Neuronal stem cell (in vitro differentiated cells): ENCODE data around the gene LPA.
A peak's percentile ranks its signal among the peaks of the same experiment; 100 is the strongest.

Experiments used
- DNase-seq: peaks from one replicate; pipeline ENCODE4 v3.0.0-alpha.2; 2013; ENCODE audit warnings: low spot score
- H2AFZ ChIP-seq: one replicate; pipeline ENCODE4 v1.6.1; 2013; ENCODE audit warnings: mild to moderate bottlenecking, low read length, inconsistent platforms
- H2AK5ac ChIP-seq: 2 replicates; pipeline ENCODE4 v1.6.1; 2013; ENCODE audit warnings: low read depth, mild to moderate bottlenecking, inconsistent platforms, low read length, moderate library complexity, mixed read lengths
- H2BK120ac ChIP-seq: 2 replicates; pipeline ENCODE4 v1.6.1; 2013; ENCODE audit warnings: low read depth, mild to moderate bottlenecking, inconsistent platforms, low read length, moderate library complexity, mixed read lengths
- H2BK12ac ChIP-seq: one replicate; pipeline ENCODE4 v1.6.1; 2013; ENCODE audit warnings: low read length, inconsistent platforms
- H2BK15ac ChIP-seq: 2 replicates; pipeline ENCODE4 v1.6.1; 2013; ENCODE audit warnings: mild to moderate bottlenecking, low read length, inconsistent platforms, mixed read lengths
- H2BK5ac ChIP-seq: one replicate; pipeline ENCODE4 v1.6.1; 2013; ENCODE audit warnings: inconsistent platforms, mild to moderate bottlenecking, low read length, moderate library complexity
- H3K14ac ChIP-seq: one replicate; pipeline ENCODE4 v1.6.1; 2013; ENCODE audit warnings: low read length, inconsistent platforms
- H3K18ac ChIP-seq: 2 replicates; pipeline ENCODE4 v1.6.1; 2013; ENCODE audit warnings: low read length, inconsistent platforms
- H3K23ac ChIP-seq: 2 replicates; pipeline ENCODE4 v1.6.1; 2013; ENCODE audit warnings: low read depth, mild to moderate bottlenecking, mixed read lengths, low read length, inconsistent platforms; ENCODE audit not compliant: poor library complexity
- H3K27ac ChIP-seq: replicated peaks from 3 replicates; pipeline ENCODE4 v1.5.1; 2013; ENCODE audit warnings: low read length, inconsistent platforms
- H3K27me3 ChIP-seq, 3 experiments: 2 replicates each; pipeline ENCODE4 v1.6.1; 2013; ENCODE audit warnings: low read length in 3 of 3, mild to moderate bottlenecking in 2 of 3, inconsistent platforms in 1 of 3, low read depth in 1 of 3, mixed read lengths in 1 of 3, moderate library complexity in 1 of 3; ENCODE audit not compliant: control insufficient read depth in 3 of 3, insufficient read depth in 3 of 3
- H3K36me3 ChIP-seq, 2 donors: replicated peaks in 1 of 2; 2 replicates each; pipeline ENCODE4 v1.6.1; 2013; ENCODE audit warnings: low read length in 2 of 2; ENCODE audit not compliant: control insufficient read depth in 2 of 2, insufficient read depth in 2 of 2
- H3K4ac ChIP-seq: 2 replicates; pipeline ENCODE4 v1.6.1; 2013; ENCODE audit warnings: inconsistent platforms, mild to moderate bottlenecking, low read length, moderate library complexity
- H3K4me1 ChIP-seq, 2 donors: 1 replicate in 1 of 2; 2 replicates in 1 of 2; pipeline ENCODE4 v1.6.1; 2013; ENCODE audit warnings: low read length in 2 of 2, low read depth in 1 of 2; ENCODE audit not compliant: control insufficient read depth in 2 of 2, insufficient read depth in 1 of 2
- H3K4me2 ChIP-seq: one replicate; pipeline ENCODE4 v1.6.1; 2013; ENCODE audit warnings: mild to moderate bottlenecking, low read length, inconsistent platforms; ENCODE audit not compliant: insufficient read depth, poor library complexity, severe bottlenecking
- H3K4me3 ChIP-seq, 2 donors: 2 replicates each; pipeline ENCODE4 v1.5.1; 2013; ENCODE audit warnings: low read length in 2 of 2, mild to moderate bottlenecking in 2 of 2, inconsistent platforms in 1 of 2, moderate library complexity in 1 of 2
- H3K79me1 ChIP-seq: one replicate; pipeline ENCODE4 v1.6.1; 2013; ENCODE audit warnings: low read depth, mild to moderate bottlenecking, inconsistent platforms, low read length, moderate library complexity
- H3K9ac ChIP-seq: one replicate; pipeline ENCODE4 v1.6.1; 2013; ENCODE audit warnings: mild to moderate bottlenecking, low read depth, low read length, inconsistent platforms; ENCODE audit not compliant: poor library complexity
- H3K9me3 ChIP-seq, 2 donors: replicated peaks in 1 of 2; 2 replicates each; pipeline versions ENCODE3 to v1.6.1; 2013; ENCODE audit warnings: low read length in 2 of 2, mild to moderate bottlenecking in 2 of 2, inconsistent platforms in 1 of 2, low read depth in 1 of 2, mixed read lengths in 1 of 2, moderate library complexity in 1 of 2; ENCODE audit not compliant: control insufficient read depth in 2 of 2, insufficient read depth in 1 of 2
- H4K8ac ChIP-seq: one replicate; pipeline ENCODE4 v1.6.1; 2013; ENCODE audit warnings: low read depth, mild to moderate bottlenecking, inconsistent platforms, low read length, moderate library complexity
- H4K91ac ChIP-seq: one replicate; pipeline ENCODE4 v1.6.1; 2013; ENCODE audit warnings: low read length, low read depth, mild to moderate bottlenecking, inconsistent platforms; ENCODE audit not compliant: poor library complexity
- WGBS, 2 donors: extraction: QIAGEN DNeasy Blood & Tissue Kit; methylation state at CpG; one replicate each; pipeline ENCODE4 v1.1.7; 2013; ENCODE audit warnings: missing lambda C conversion rate in 2 of 2, mixed read lengths in 1 of 2; ENCODE audit not compliant: insufficient read length in 2 of 2, insufficient replicate concordance in 1 of 2; ENCODE audit errors: extremely low coverage in 2 of 2; 5-methylcytosine and 5-hydroxymethylcytosine counted together

Gene LPA

GRCh38 chr6:160519603-160520042 lies 144.5 kb downstream of the LPA start:
- peak overlapping the region; percentile 94 for H2AFZ ChIP-seq

GRCh38 chr6:160519133-160519532 lies 144.9 kb downstream of the LPA start:
- peaks cover 0 to 3% (median 0%) of the 10 kb centered on the region in 3 experiments for H3K27me3 ChIP-seq
- H3K4ac ChIP-seq, result no peak overlapping the region
- DNase-seq, result no peak
- H3K4me3 ChIP-seq, result no peak overlapping the region
- no peak overlapping the region for H4K8ac ChIP-seq
- H2BK5ac ChIP-seq, result no peak overlapping the region
- no peaks in the 10 kb centered on the region for H3K36me3 ChIP-seq
- H3K27ac ChIP-seq, result no peak overlapping the region
- H2BK12ac ChIP-seq, result no peak overlapping the region
- H3K4me1 ChIP-seq, result no peaks in the 10 kb centered on the region
- H3K9me3 ChIP-seq, result no peaks in the 10 kb centered on the region
- no CpG with 5 or more reads among the region's 4 CpGs for WGBS, 2 donors
- H2BK15ac ChIP-seq, result no peak overlapping the region
- no peak overlapping the region for H4K91ac ChIP-seq
- no peak overlapping the region for H3K14ac ChIP-seq
- H3K4me2 ChIP-seq, result no peak overlapping the region
- no peak overlapping the region for H2BK120ac ChIP-seq
- H3K9ac ChIP-seq, result no peak overlapping the region
- H2AFZ ChIP-seq, result peak overlapping the region; percentile 94
- no peak overlapping the region for H2AK5ac ChIP-seq
- H3K79me1 ChIP-seq, result no peaks in the 10 kb centered on the region
- H3K23ac ChIP-seq, result no peak overlapping the region
- H3K18ac ChIP-seq, result no peak overlapping the region

More at GRCh38 chr6:160519603-160520042, 144.5 kb downstream of the LPA start:
- Histone ChIP-seq H2BK120ac (no peak overlapping the region), H3K9me3 (no peaks in the 10 kb centered on the region), H2BK15ac (no peak overlapping the region), H3K23ac (no peak overlapping the region), H3K79me1 (no peaks in the 10 kb centered on the region), H3K9ac (no peak overlapping the region), H3K27ac (no peak overlapping the region), H3K14ac (no peak overlapping the region), H3K18ac (no peak overlapping the region), H3K4ac (no peak overlapping the region), H2BK12ac (no peak overlapping the region), H3K4me3 (peak overlapping the region; percentile 61 to 80), H2AK5ac (no peak overlapping the region), H4K91ac (no peak overlapping the region), H3K27me3 (peaks cover 0 to 3% (median 0%) of the 10 kb centered on the region in 3 experiments), H2BK5ac (no peak overlapping the region), H3K4me1 (no peaks in the 10 kb centered on the region), H3K36me3 (no peaks in the 10 kb centered on the region), H4K8ac (no peak overlapping the region), H3K4me2 (peak overlapping the region; percentile 54)
- WGBS, 2 donors, result no CpG with 5 or more reads among the region's 8 CpGs
- no peak for DNase-seq

GRCh38 chr6:160513836-160514235 lies 150.2 kb downstream of the LPA start:
- Histone ChIP-seq H3K18ac (no peak overlapping the region), H3K9me3 (no peaks in the 10 kb centered on the region), H3K36me3 (no peaks in the 10 kb centered on the region), H2BK120ac (no peak overlapping the region), H3K4me1 (no peaks in the 10 kb centered on the region), H3K4me3 (no peak overlapping the region), H2AFZ (no peak overlapping the region), H3K4me2 (no peak overlapping the region), H3K4ac (no peak overlapping the region), H2BK5ac (no peak overlapping the region), H2AK5ac (no peak overlapping the region), H3K79me1 (no peaks in the 10 kb centered on the region), H2BK12ac (no peak overlapping the region), H3K27ac (no peak overlapping the region), H4K8ac (no peak overlapping the region), H3K23ac (no peak overlapping the region), H3K27me3 (no peaks in the 10 kb centered on the region), H3K9ac (no peak overlapping the region), H2BK15ac (no peak overlapping the region), H3K14ac (no peak overlapping the region), H4K91ac (no peak overlapping the region)
- DNase-seq, result no peak
- no CpG with 5 or more reads among the region's 3 CpGs for WGBS, 2 donors

GRCh38 chr6:160510976-160511617 lies 153.0 kb downstream of the LPA start:
- H4K8ac ChIP-seq, result no peak overlapping the region
- H3K27ac ChIP-seq, result no peak overlapping the region
- no peak overlapping the region for H2BK120ac ChIP-seq
- no peaks in the 10 kb centered on the region for H3K79me1 ChIP-seq
- DNase-seq, result no peak
- no peak overlapping the region for H3K14ac ChIP-seq
- WGBS, 2 donors, result no CpG with 5 or more reads among the region's 4 CpGs
- H2AFZ ChIP-seq, result no peak overlapping the region
- H2BK15ac ChIP-seq, result no peak overlapping the region
- no peak overlapping the region for H3K4ac ChIP-seq
- no peak overlapping the region for H2BK5ac ChIP-seq
- H2AK5ac ChIP-seq, result no peak overlapping the region
- no peak overlapping the region for H3K18ac ChIP-seq
- no peak overlapping the region for H4K91ac ChIP-seq
- no peak overlapping the region for H3K4me2 ChIP-seq
- no peak overlapping the region for H3K23ac ChIP-seq
- no peak overlapping the region for H2BK12ac ChIP-seq
- H3K4me1 ChIP-seq, result no peaks in the 10 kb centered on the region
- H3K36me3 ChIP-seq, result no peaks in the 10 kb centered on the region
- H3K4me3 ChIP-seq, result no peak overlapping the region
- no peaks in the 10 kb centered on the region for H3K27me3 ChIP-seq
- no peaks in the 10 kb centered on the region for H3K9me3 ChIP-seq
- H3K9ac ChIP-seq, result no peak overlapping the region
